Transverse colon (tissue), 3 donors: ENCODE results near the gene USP9Y.

ENCODE experiments used
- CTCF ChIP-seq, 5 experiments: fragments of 200-600 bp in 3 of 5; fragments of 450-650 bp in 2 of 5; sonication (generic) in 3 of 5; IDR thresholded peaks; 1 replicate in 2 of 5; 2 replicates in 3 of 5; pipeline ENCODE4 v1.5.1; 2016 to 2017; ENCODE audit warnings: antibody characterized with exemption in 5 of 5, inconsistent platforms in 3 of 5, mild to moderate bottlenecking in 2 of 5, moderate library complexity in 1 of 5
- EP300 ChIP-seq: sonication (generic); formaldehyde crosslinking; IDR thresholded peaks from one replicate; pipeline ENCODE4 v1.6.1; 2017; ENCODE audit warnings: antibody characterized with exemption, low read depth
- POLR2A ChIP-seq: fragments of 450-650 bp; IDR thresholded peaks from one replicate; pipeline ENCODE4 v1.6.1; 2016; ENCODE audit warnings: antibody characterized with exemption, mild to moderate bottlenecking, moderate library complexity

DNA sequence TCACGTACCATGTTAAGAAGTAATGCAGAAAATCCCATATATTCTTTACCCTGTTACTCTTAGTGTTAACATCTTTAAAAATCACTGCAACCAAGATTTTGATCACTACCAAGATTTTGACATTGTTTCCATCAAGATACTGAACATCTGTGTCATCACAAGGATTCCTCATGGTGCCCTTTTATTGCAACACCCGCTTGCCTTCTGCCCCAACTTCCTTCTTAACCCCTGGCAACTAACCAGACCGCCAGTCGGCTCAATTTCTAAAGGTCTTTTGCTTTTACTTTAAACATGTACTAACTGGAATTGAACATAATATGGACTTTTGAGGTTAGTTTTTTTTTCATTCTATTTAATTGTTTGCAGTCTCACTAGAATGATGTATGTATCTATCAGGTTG lies 41.7 kb downstream of the USP9Y start:
- no peak for TF ChIP-seq CTCF (IDR thresholded peaks at IDR 0.05)
- no peak for TF ChIP-seq POLR2A
- TF ChIP-seq EP300: no peak
